GM21360 (cell line): ENCODE data around the gene PIGK.
"Not testable (repeated sequence)": the region's sequence is repeated elsewhere in the genome, so short reads cannot be mapped to it uniquely, and the experiment has no call there.

Source experiments
- ATAC-seq: cut with Tn5 transposase; IDR thresholded peaks from one replicate; pipeline ENCODE4 v1.9.1; 2021; ENCODE audit warnings: mild to moderate bottlenecking, moderate library complexity; ENCODE audit not compliant: unreplicated experiment

The PIGK gene

GRCh38 chr1:77219166-77219887 lies at the start of gene PIGK:
Gene PIGK (minus strand): TSS chr1:77219430. CDS start chr1:77219402, 28 bp downstream.
- ATAC-seq: peak; percentile 91

- ATAC-seq: no peak
Observed at GRCh38 chr1:77267035-77267434, 47.8 kb upstream of the PIGK start.

GRCh38 chr1:77265180-77265579 lies 46.0 kb upstream of the PIGK start:
- ATAC-seq: no peak

DNA sequence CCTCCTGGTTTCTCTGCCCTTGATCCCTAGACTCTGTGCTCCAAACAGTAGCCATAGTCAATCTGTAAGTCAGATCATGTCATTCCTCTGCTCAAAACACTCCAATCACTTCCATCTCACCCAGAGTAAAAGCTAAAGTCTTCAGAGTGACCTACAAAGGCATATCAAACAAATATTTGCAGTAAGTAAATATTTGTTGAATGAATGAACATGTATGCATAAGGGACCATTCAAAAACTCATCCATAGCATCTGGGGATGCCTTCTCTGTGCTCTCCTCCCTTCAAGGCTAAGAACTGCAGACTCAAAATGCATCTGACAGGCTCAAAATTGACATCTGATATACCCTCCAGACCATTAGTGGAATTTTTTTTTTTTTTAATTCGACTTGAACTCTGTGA lies 44.5 kb upstream of the PIGK start:
- ATAC-seq: no peak

DNA sequence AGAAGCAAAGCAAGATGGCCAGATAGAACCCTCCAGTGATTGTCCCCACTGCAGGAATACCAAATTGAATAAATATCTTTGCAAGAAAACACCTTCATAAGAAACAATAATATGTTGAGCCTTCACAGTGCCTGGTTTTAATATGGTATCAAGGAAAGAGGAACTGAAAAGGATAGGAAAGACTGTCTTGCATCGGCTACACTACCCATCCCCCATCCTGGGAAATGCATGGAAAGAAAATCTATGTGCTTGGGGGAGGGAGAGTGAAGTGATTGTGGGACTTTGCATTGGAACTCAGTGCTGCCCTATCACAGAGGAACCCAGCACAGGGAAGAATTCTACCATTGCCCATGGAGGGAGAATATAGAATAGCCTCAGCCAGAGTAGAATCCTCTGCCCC lies 34.0 kb upstream of the PIGK start:
- ATAC-seq: no peak

DNA sequence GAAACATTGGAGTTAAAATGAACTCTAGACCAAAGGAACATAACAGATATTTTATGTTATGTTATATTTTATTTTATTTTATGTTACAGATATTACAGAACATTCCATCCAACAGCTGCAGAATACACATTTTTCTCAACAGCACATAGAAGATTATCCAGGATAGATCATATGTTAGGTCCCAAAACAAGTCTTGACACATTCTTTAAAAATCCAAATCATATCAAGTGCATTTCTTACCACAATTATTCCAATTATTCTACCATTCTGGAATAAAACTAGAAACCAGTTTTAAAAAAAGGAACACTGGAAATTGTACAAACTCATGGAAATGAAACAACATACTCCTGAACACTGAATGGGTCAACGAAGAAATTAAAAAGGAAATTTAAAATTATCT lies 30.9 kb upstream of the PIGK start:
- no peak for ATAC-seq

- ATAC-seq: no peak
Observed at GRCh38 chr1:77245830-77246229, 26.6 kb upstream of the PIGK start.

DNA sequence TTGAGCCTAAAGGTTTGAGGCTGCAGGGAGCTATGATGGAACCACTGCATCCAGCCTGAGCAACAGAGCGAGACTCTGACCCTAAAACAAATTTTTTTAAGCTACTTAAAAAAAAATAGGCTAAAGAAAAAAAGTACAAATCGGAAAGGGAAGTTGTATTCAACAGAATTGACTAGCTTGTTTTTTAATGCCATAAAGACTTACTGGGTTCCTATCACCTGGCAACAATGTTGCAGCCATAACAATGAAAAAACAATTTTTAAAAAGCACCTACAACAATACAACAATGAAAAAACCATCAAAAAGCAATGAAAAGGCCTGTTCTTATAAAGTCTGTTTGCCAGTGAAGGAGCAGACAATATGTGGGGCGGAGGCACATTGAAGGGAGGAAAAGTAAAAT lies 20.1 kb upstream of the PIGK start:
- ATAC-seq: no peak

- no peak for ATAC-seq
Observed at GRCh38 chr1:77238462-77238861, 19.2 kb upstream of the PIGK start.

DNA sequence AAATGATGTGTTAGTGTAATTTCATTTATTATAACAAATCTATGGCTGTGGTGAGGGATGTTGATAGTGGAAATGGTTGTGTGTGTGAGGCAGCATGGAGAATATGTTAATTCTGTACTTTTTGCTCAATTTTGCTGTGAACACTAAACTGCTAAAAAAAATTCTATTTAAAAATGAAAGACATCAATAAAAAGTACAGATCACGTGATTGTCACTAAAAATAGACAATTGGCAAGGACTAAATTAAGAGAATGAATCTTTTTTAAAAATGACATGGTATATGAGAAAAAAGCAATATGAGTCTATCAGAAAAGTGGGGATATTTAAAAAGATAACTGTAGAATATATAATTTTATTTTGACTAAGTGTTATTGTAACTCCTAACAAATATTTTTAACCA lies 15.7 kb upstream of the PIGK start:
- no peak for ATAC-seq

DNA sequence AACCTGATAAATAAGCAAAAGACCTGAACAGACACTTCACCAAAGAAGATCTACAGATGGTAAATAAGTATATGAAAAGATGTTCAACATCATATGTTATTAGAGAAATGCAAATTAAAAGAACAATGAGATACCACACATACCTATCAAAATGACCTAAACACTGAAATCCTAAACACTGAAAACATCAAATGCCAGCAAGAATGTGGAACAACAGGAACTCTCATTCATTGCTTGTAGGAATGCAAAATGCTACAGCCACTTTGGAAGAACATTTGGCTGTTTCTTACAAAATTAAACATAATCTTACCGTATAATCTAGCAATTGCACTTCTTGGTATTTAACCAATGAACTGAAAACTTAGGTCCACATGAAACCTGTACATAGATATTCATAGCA lies 14.9 kb upstream of the PIGK start:
- no peak for ATAC-seq

GRCh38 chr1:77232829-77233228 lies 13.6 kb upstream of the PIGK start:
- ATAC-seq: no peak

DNA sequence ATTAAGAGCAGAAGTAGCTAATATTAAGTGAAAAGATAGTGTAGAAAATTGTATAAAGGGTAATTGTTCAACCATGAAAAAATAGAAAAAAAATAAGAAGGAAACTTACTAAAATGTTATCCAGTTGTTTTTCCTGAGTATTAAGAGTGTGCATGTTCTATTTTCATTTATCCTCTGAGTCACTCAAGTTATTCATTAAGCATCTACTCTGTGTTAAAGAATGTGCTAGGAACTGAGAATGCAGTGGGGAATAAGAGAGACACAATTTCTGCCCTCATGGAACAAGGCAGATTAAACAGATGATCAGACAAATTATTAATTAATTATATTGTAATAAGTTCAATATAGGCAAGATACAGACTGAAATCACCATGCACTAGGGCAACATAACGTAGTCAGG lies 10.8 kb upstream of the PIGK start:
- no peak for ATAC-seq

GRCh38 chr1:77228836-77229235 lies 9.6 kb upstream of the PIGK start:
- ATAC-seq: no peak

- ATAC-seq: no peak
Observed at GRCh38 chr1:77227381-77227780, 8.2 kb upstream of the PIGK start.

- ATAC-seq: no peak
Observed at GRCh38 chr1:77222496-77222895, 3.3 kb upstream of the PIGK start.

DNA sequence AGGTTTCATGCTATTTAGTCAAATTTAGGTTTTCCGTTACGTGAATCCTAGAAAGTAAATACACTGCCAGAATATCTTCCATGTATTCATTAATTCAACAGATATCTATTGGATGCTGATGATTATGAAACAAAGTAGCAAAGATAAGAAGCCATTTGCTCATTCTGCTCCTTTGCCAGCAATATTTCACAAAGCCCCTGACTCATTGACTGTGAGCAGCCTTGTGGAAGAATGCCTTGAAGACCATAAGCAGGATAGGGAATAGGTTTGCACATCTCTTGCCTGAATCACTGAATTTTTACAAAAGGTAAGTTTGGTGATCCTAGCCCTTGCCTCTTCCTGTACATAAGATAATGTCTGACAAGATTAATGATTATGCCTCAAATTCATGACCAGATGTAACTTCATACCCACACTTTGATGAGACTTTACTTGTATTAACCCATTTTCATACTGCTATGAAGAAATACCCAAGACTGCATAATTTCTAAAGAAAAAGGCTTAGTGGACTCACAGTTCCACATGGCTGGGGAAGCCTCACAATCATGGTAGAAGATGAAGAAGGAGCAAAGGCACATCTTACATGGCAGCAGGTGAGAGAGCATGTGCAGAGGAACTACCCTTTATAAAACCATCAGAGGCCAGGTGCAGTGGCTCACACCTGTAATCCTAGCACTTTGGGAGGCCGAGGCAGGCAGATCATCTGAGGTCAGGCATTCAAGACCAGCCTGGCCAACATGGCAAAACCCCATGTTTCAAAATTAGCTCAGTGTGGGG lies 1.6 kb upstream of the PIGK start:
- no peak for ATAC-seq

- peak; percentile 39 for ATAC-seq
Observed at GRCh38 chr1:77218477-77219165, 609 bp downstream of the PIGK start.

DNA sequence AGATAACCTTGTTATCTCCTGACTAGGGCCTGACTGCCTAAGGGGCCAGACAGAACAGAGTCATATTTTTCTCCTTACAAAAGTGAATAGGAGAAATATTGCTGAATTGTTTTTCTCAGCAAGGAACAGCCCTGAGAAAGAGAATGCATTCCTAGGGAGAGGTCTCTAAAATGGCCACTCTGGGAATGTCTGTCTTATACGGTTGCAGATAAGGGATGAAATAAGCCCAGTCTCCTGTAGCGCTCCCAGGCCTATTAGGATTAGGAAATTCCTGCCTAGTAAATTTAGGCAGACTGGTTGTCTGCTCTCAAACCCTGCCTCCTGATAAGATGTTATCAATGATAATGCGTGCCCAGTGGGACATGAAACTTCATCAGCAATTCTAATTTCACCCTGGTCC lies 15.2 kb downstream of the PIGK start:
- ATAC-seq: not testable (repeated sequence)

DNA sequence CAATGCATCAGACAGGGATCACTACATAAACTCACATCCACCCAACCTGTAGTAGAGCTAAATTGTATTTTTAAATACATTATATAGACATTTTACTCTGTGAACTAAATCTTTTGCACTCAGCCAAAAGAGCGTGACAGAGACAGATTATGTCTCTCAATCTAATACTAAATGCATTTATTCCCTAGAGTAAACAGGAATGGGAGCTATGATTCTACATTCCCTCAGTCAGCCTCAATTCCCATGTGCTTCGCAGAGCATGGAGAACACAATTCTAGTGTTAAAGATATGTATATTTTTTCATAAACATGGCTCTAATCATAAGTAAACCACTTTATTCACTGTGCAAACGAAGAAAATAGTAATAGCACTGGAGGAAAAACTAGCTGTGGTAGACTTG lies 16.5 kb downstream of the PIGK start:
- no peak for ATAC-seq

- ATAC-seq: no peak
Observed at GRCh38 chr1:77200806-77201205, 18.4 kb downstream of the PIGK start.

DNA sequence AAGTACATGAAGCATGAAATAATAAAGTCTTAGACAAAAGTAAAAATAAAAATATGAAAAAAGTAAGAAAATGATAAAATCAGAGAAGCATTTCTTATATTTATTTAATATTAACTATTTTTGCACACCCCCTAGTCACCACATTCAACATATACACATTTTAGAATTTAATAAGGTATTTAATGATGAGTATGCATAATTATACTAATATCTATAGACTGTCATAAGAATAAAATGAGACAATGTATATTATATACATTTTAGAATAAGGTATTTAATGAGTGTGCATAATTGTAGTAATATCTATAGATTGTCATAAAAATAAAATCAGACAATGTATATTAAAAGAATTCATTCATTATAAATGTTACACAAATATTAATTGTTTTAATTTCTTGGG lies 18.9 kb downstream of the PIGK start:
- ATAC-seq: no peak
